ENCODE results near the gene VSTM4.

Gene VSTM4

DNA sequence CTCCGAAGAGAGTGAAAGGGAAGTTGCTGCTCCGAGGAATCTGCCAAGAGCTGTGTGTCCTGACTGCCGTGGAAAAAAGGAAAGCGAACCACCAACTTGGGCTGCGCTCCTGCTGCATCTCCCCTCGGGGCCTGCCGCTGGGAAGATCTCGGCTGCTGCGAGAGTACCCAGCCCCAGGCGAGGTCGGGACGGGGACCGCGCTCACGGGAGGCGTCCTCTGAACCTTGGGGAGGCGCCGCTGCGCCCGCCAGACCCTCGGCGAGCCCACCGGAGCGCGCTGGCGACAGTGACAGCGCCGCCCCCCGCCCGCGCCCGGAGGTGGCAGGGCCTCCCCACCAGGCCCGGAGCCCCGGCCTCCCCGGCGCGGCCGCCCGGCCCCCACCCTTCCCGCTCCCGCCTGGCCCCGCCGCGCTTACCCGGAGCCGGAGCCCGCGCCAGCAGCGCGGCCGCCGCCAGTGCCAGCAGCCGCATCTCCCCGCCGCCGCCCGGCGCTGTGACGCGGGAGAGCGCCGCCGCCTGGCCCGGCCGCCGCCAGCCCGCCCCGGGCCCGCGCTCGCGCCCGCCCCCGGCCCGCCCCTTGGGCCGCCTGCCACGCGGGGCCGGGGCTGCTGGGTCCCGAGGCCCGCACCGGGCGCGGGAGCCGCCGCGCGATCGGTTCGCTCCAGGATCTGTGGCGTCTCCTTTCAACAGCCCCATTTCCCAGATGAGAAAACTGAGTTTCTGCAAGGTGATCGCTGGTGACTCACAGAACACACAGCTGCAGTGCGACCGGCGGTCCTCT lies at the start of gene VSTM4:
TSS of gene VSTM4 (minus strand) at position 508 of the 781 bp plus-strand sequence. CDS start at position 471, 37 bp downstream.
- no peak for TF ChIP-seq CTCF (IDR thresholded peaks at IDR 0.05; ENCODE audit: control insufficient read depth, extremely low read depth, insufficient read depth)
- DNase-seq (ENCODE audit: low read depth) = no peak
- no peak within 1 kb of the TSS for H3K4me3 ChIP-seq (ENCODE audit: low read depth, low read length)

DNA sequence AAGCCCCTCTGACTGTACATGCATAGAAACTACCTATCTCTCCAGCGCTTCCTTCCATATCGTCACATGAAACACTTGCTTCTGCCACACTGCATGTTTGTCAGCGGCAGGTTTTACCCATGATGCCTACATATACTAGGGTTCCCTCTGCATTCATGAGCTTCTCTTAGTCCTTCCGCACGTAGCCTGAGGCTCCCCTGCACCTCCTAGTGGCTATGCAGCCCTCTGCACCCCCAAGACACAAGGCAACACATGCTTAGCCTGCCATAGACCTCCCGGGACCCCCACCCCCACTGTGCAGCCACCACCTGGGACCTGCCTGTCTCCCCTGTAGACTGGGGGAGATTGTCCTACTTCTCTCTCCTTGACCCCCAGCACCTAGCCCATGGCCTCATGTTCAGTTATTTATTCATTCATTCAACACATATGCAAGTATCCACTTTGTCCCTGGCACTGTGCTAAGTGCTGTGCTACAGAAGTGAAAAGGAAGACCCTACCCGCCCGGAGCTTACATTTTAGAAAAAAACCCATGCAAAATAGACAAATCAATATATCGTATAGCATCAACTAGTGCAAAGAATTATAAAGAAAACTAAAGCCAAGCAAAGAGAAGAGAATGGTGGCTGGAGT lies 49.4 kb upstream of the VSTM4 start:
- no peak overlapping the region for H3K4me3 ChIP-seq (ENCODE audit: low read depth, low read length)
- peak; percentile 96 for TF ChIP-seq CTCF (IDR thresholded peaks at IDR 0.05; ENCODE audit: control insufficient read depth, extremely low read depth, insufficient read depth)
- peak; percentile 11 for DNase-seq (ENCODE audit: low read depth)

GRCh38 chr10:49163741-49164140 lies 48.4 kb upstream of the VSTM4 start:
- no peak for DNase-seq (ENCODE audit: low read depth)
- no peak for TF ChIP-seq CTCF (IDR thresholded peaks at IDR 0.05; ENCODE audit: control insufficient read depth, extremely low read depth, insufficient read depth)
- no peak overlapping the region for H3K4me3 ChIP-seq (ENCODE audit: low read depth, low read length)

GRCh38 chr10:49162761-49163310 lies 47.5 kb upstream of the VSTM4 start:
- no peak overlapping the region for H3K4me3 ChIP-seq (ENCODE audit: low read depth, low read length)
- no peak for DNase-seq (ENCODE audit: low read depth)
- no peak for TF ChIP-seq CTCF (IDR thresholded peaks at IDR 0.05; ENCODE audit: control insufficient read depth, extremely low read depth, insufficient read depth)

GRCh38 chr10:49162063-49162462 lies 46.7 kb upstream of the VSTM4 start:
- H3K4me3 ChIP-seq (ENCODE audit: low read depth, low read length) = no peak overlapping the region
- TF ChIP-seq CTCF (IDR thresholded peaks at IDR 0.05; ENCODE audit: control insufficient read depth, extremely low read depth, insufficient read depth) = no peak

GRCh38 chr10:49161411-49161997 lies 46.2 kb upstream of the VSTM4 start:
- H3K4me3 ChIP-seq (ENCODE audit: low read depth, low read length) = no peak overlapping the region
- TF ChIP-seq CTCF (IDR thresholded peaks at IDR 0.05; ENCODE audit: control insufficient read depth, extremely low read depth, insufficient read depth) = peak; percentile 72
- DNase-seq (ENCODE audit: low read depth) = peak; percentile 55

More at GRCh38 chr10:49162063-49162462, 46.7 kb upstream of the VSTM4 start:
- no peak for DNase-seq (ENCODE audit: low read depth)

Data from LNCaP clone FGC (cell line).